Fibroblast of lung (primary cell): ENCODE data around the gene RBCK1. TPM values are rescaled to one million over a fixed set of nuclear protein-coding genes. Genes with fewer than 3 reads are reported as not detected.

ENCODE experiments used
- DNase-seq, 2 donors: peaks; one replicate each; pipeline versions ENCODE4 v3.0.0 to v3.0.0-alpha.2; 2010; ENCODE audit warnings: low read depth in 2 of 2
- H2AFZ ChIP-seq: 2 replicates; pipeline ENCODE4 v1.5.1; 2012; ENCODE audit warnings: low read length, control low read depth, inconsistent platforms
- H3K27ac ChIP-seq: 2 replicates; pipeline ENCODE4 v1.5.1; 2011; ENCODE audit warnings: low read length, control low read depth; ENCODE audit not compliant: insufficient read depth
- H3K27me3 ChIP-seq: 2 replicates; pipeline ENCODE4 v1.5.1; 2011; ENCODE audit warnings: mild to moderate bottlenecking, low read length; ENCODE audit not compliant: control insufficient read depth, insufficient read depth
- H3K36me3 ChIP-seq: 2 replicates; pipeline ENCODE4 v1.5.1; 2011; ENCODE audit warnings: low read length; ENCODE audit not compliant: control insufficient read depth, insufficient read depth
- H3K4me1 ChIP-seq: 2 replicates; pipeline ENCODE4 v1.5.1; 2011; ENCODE audit warnings: low read length; ENCODE audit not compliant: control insufficient read depth, insufficient read depth; ENCODE audit errors: extremely low read depth
- H3K4me2 ChIP-seq: 2 replicates; pipeline ENCODE4 v1.5.1; 2011; ENCODE audit warnings: low read length, control low read depth; ENCODE audit not compliant: insufficient read depth; ENCODE audit errors: extremely low read depth
- H3K4me3 ChIP-seq, 4 experiments: fragments of 200-600 bp in 1 of 4; sonication (generic) in 1 of 4; replicated peaks in 1 of 4; 2 replicates each; pipeline ENCODE4 v1.5.1; 2011 to 2016; ENCODE audit warnings: low read length in 4 of 4, low read depth in 3 of 4, mild to moderate bottlenecking in 3 of 4, control low read depth in 2 of 4, inconsistent platforms in 1 of 4, mixed read lengths in 1 of 4; ENCODE audit not compliant: insufficient read depth in 1 of 4; ENCODE audit errors: control extremely low read depth in 1 of 4
- H3K79me2 ChIP-seq: 2 replicates; pipeline ENCODE4 v1.5.1; 2012; ENCODE audit warnings: mild to moderate bottlenecking, low read length, inconsistent platforms; ENCODE audit not compliant: control insufficient read depth, insufficient read depth
- H3K9ac ChIP-seq: 2 replicates; pipeline ENCODE4 v1.5.1; 2011; ENCODE audit warnings: mild to moderate bottlenecking, low read length, control low read depth; ENCODE audit not compliant: insufficient read depth
- H3K9me3 ChIP-seq: 2 replicates; pipeline ENCODE4 v1.5.1; 2012; ENCODE audit warnings: low read depth, low read length; ENCODE audit not compliant: control insufficient read depth, insufficient read depth
- H4K20me1 ChIP-seq: 2 replicates; pipeline ENCODE4 v1.5.1; 2011; ENCODE audit warnings: low read length; ENCODE audit not compliant: control insufficient read depth, insufficient read depth; ENCODE audit errors: extremely low read depth
- CTCF ChIP-seq, 2 donors: IDR thresholded peaks in 1 of 2; conservative IDR thresholded peaks in 1 of 2; 1 replicate in 1 of 2; 2 replicates in 1 of 2; pipeline ENCODE4 v1.5.1; 2011 to 2012; ENCODE audit warnings: low read length in 2 of 2, control low read depth in 1 of 2, inconsistent platforms in 1 of 2, low read depth in 1 of 2, mild to moderate bottlenecking in 1 of 2
- EZH2 ChIP-seq: IDR thresholded peaks from 2 replicates; pipeline ENCODE4 v1.5.1; 2012; ENCODE audit warnings: low read length, control low read depth, mild to moderate bottlenecking; ENCODE audit errors: missing control alignments
- polyA plus RNA-seq, 2 donors: library from polyadenylated mRNA; depleted of rRNA in 1 of 2; stranded (reverse) in 1 of 2; unstranded in 1 of 2; fragments of >200 nt; gene quantifications; 2 replicates each; pipeline ENCODE4 v1.2.1, GENCODE V29; 2011 to 2012; ENCODE audit warnings: missing spikeins in 1 of 2
- total RNA-seq: library from RNA; depleted of rRNA; stranded (reverse); fragments of >200 nt; gene quantifications from 2 replicates; pipeline ENCODE4 v1.2.1, GENCODE V29; 2014

Gene RBCK1
- total and polyA plus RNA-seq, 2 donors (not counting 1 experiment from before 2014, with no cell fraction given): 35.2 to 89.0 TPM

- Histone ChIP-seq H3K36me3 (peaks cover 13% of the 10 kb centered on the region), H3K27ac (no peak overlapping the region)
- no peak for TF ChIP-seq EZH2
- no peak for TF ChIP-seq CTCF (conservative IDR thresholded peaks at IDR 0.05 in 1 of 2, IDR thresholded peaks at IDR 0.05 in 1 of 2; ENCODE audit: low read depth in 1 of 2, low read length in 2 of 2)
Measured at GRCh38 chr20:418858-419365, 10.8 kb downstream of the RBCK1 start.

GRCh38 chr20:419556-420165 is 11.6 kb downstream of the RBCK1 start:
- Histone ChIP-seq H3K9ac (no peak overlapping the region), H3K79me2 (no peaks in the 10 kb centered on the region), H3K36me3 (peaks cover 14% of the 10 kb centered on the region)

More at GRCh38 chr20:418858-419365, 10.8 kb downstream of the RBCK1 start:
- H3K9ac ChIP-seq: no peak overlapping the region
- H2AFZ ChIP-seq: no peak overlapping the region
- no peaks in the 10 kb centered on the region for H3K4me1 ChIP-seq
- no peak overlapping the region for H3K4me3 ChIP-seq
- no peaks in the 10 kb centered on the region for H3K27me3 ChIP-seq
- no peak overlapping the region for H3K4me2 ChIP-seq
- no peaks in the 10 kb centered on the region for H3K9me3 ChIP-seq
- no peak for DNase-seq
- no peaks in the 10 kb centered on the region for H3K79me2 ChIP-seq
- no peaks in the 10 kb centered on the region for H4K20me1 ChIP-seq

GRCh38 chr20:420166-420620 is 12.1 kb downstream of the RBCK1 start:
- Histone ChIP-seq H3K79me2 (no peaks in the 10 kb centered on the region), H3K9me3 (no peaks in the 10 kb centered on the region), H3K9ac (no peak overlapping the region), H4K20me1 (no peaks in the 10 kb centered on the region), H3K4me1 (no peaks in the 10 kb centered on the region), H3K36me3 (peaks cover 14% of the 10 kb centered on the region), H3K4me3 (no peak overlapping the region), H3K27ac (no peak overlapping the region), H3K4me2 (no peak overlapping the region), H2AFZ (no peak overlapping the region), H3K27me3 (no peaks in the 10 kb centered on the region)
- no peak for DNase-seq
- TF ChIP-seq CTCF (conservative IDR thresholded peaks at IDR 0.05 in 1 of 2, IDR thresholded peaks at IDR 0.05 in 1 of 2; ENCODE audit: low read depth in 1 of 2, low read length in 2 of 2) (no peak), EZH2 (no peak)

More at GRCh38 chr20:419556-420165, 11.6 kb downstream of the RBCK1 start:
- Histone ChIP-seq H3K27me3 (no peaks in the 10 kb centered on the region), H3K4me2 (no peak overlapping the region), H3K4me1 (no peaks in the 10 kb centered on the region), H3K4me3 (no peak overlapping the region), H2AFZ (no peak overlapping the region), H3K9me3 (no peaks in the 10 kb centered on the region), H4K20me1 (no peaks in the 10 kb centered on the region), H3K27ac (no peak overlapping the region)
- no peak for TF ChIP-seq CTCF (conservative IDR thresholded peaks at IDR 0.05 in 1 of 2, IDR thresholded peaks at IDR 0.05 in 1 of 2; ENCODE audit: low read depth in 1 of 2, low read length in 2 of 2)
- TF ChIP-seq EZH2: no peak
- no peak for DNase-seq
